Muscle of leg (tissue), 11 donors: ENCODE results near the gene PHLDA2. TPM values are rescaled to one million over a fixed set of nuclear protein-coding genes. Genes with fewer than 3 reads are reported as not detected.

ENCODE experiments used
- DNase-seq: peaks from one replicate; pipeline ENCODE4 v3.0.0; 2013
- H3K27ac ChIP-seq: one replicate; pipeline ENCODE4 v1.5.1; 2013; ENCODE audit warnings: mild to moderate bottlenecking, low read length, control low read depth
- H3K27me3 ChIP-seq: one replicate; pipeline ENCODE4 v1.6.1; 2013; ENCODE audit warnings: low read length; ENCODE audit not compliant: control insufficient read depth, insufficient read depth
- H3K36me3 ChIP-seq: one replicate; pipeline ENCODE4 v1.6.1; 2013; ENCODE audit warnings: low read length; ENCODE audit not compliant: control insufficient read depth, insufficient read depth
- H3K4me1 ChIP-seq: one replicate; pipeline ENCODE4 v1.6.1; 2013; ENCODE audit warnings: low read length; ENCODE audit not compliant: control insufficient read depth, insufficient read depth
- H3K4me3 ChIP-seq: one replicate; pipeline ENCODE4 v1.5.1; 2013; ENCODE audit warnings: low read length, control low read depth
- H3K9me3 ChIP-seq: replicated peaks from 2 replicates; pipeline ENCODE4 v1.6.1; 2013; ENCODE audit warnings: low read depth, low read length; ENCODE audit not compliant: control insufficient read depth
- WGBS: methylation state at CpG from one replicate; pipeline ENCODE4 v1.1.5; 2013; ENCODE audit warnings: missing lambda C conversion rate; ENCODE audit not compliant: insufficient coverage; 5-methylcytosine and 5-hydroxymethylcytosine counted together
- polyA plus RNA-seq, 8 donors: library from polyadenylated mRNA; unstranded; fragments of 120-200 nt; gene quantifications; one replicate each; pipeline versions ENCODE4 v1.2.1 to v1.2.3, GENCODE V29; 2013; ENCODE audit warnings: inconsistent platforms in 1 of 8, low replicate concordance in 1 of 8; ENCODE audit not compliant: insufficient read length in 8 of 8, insufficient read depth in 1 of 8
- total RNA-seq: library from RNA; stranded (reverse); fragments of 120-200 nt; gene quantifications from one replicate; pipeline ENCODE4 v1.2.4, GENCODE V29; 2013

PHLDA2 gene
- total and polyA plus RNA-seq, 9 donors, result 0.41 to 1.3 (median 0.83) TPM; not detected in 1

DNA sequence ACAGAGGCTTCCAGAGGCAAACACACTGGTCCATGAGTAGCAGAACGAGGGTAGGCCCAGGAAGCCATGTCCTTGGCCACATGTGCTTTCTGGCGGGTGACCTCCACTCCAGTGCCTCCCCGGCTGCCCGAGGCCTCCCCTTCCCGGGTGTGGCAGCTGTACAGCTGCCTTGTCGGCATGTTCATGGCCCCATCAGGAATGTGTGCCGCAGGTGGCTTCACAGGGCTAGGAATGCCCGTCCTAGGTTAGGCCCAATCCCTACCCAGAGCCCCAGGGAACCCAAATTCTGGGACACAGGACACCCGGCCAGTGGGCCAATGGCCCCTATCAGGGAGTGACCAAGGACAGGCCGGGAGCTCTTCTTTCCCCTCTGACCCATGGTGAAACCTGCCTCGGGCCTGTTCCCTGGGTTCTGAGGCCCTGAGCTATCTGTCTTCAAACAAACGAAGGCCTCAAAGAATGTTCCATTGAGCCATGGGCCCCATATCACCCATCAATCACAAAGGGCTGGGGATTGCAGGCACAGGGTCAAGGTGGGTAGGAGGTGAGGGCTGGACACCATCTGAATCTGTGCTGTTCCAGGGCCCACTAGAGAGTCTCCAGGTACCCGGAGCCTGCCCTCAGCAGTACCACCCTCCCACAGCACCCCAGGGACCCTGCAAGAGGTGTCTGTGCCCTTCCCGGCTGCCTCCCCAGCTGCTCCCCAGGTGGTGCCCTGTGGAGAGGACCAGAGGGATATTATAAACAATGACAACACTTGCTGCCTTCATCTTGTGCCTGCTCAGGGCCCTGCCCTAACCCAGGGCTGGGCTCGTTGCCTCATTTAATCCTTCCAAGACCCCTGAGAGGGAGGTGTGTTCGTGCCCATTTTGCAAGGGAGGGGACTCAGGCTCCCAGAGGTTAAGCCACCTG, 39.6 kb downstream of the PHLDA2 start:
- 85% methylated on average over 10 of the region's 16 CpGs for WGBS
- H3K9me3 ChIP-seq, result no peaks in the 10 kb centered on the region
- H3K36me3 ChIP-seq, result no peaks in the 10 kb centered on the region
- peaks cover 65% of the 10 kb centered on the region for H3K4me1 ChIP-seq
- no peaks in the 10 kb centered on the region for H3K27me3 ChIP-seq
- peak; percentile 34 for DNase-seq
- H3K4me3 ChIP-seq, result no peak overlapping the region
- H3K27ac ChIP-seq, result peak overlapping the region; percentile 74

DNA sequence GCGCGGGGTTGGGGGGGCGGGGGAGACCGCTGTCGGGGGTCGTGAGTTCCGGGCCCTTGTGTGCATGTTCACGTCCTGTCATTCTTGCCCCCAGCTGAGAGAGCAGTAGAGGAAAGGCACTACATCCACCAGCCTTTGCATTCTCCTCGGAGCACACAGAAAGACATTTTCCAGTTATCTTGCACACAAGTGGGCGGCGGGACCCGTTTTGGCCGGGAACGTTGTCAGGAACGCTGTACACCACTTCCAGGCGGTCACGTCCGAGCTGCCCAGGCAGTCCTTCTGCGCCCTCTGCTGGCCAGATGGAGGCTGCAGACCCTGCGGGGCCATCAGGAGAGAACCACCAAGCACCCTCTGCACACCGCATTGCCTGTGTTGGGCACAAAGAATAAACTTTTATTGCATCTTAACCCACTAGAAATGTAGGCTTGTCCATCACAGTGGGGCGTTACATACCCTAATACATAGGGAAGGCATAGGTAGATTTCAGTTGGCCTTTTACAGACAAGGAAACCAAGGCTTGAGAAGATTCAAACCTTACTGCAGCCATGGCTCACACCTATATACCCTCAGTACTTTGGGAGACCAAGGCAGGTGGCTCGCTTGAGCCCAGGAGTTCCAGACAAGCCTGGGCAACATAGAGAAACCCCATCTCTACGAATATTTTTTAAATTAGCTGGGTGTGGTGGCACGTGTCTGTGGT, 40.8 kb downstream of the PHLDA2 start:
- Histone ChIP-seq H3K9me3 (no peaks in the 10 kb centered on the region), H3K4me1 (peaks cover 65% of the 10 kb centered on the region), H3K27ac (no peak overlapping the region), H3K4me3 (no peak overlapping the region), H3K27me3 (no peaks in the 10 kb centered on the region), H3K36me3 (no peaks in the 10 kb centered on the region)
- DNase-seq, result peak; percentile 92
- WGBS, result 7% methylated on average over 12 of the region's 25 CpGs

DNA sequence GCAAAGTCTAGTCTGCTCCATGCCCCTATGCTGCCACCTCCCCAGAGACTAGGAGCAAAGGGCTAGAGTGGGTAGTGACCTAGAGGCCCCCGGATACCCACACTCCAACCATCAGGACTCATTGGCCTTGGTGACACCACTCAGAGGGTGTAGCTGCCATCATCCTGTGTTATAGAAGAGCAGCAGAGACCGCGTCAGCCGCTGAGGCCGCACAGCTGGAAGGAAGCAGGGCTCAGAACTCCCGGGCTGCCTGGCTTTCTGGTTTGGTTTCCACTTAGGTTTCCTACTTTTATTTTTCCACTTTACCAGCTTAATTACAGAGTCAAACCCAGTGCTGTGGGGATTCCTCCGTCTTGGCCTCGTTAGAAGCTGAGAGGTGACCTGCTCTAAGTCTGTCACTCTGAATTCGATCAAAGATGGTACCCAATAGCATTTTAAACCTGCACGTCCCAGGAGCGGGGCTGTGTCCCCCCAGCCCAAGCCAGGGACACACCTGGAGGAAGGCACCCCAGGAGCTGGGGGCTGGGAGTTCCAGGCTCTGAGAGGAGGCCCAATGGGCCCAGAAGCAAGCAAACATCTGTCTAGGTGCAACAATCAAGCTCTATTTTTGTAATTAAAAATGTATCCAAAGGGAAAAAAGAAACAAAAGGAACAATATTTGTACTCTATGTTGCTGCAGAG, 41.6 kb downstream of the PHLDA2 start:
- 58% methylated on average over 11 of the region's 11 CpGs for WGBS
- peaks cover 2% of the 10 kb centered on the region for H3K27me3 ChIP-seq
- H3K36me3 ChIP-seq, result peaks cover 7% of the 10 kb centered on the region
- H3K27ac ChIP-seq, result peak overlapping the region; percentile 82
- no peaks in the 10 kb centered on the region for H3K9me3 ChIP-seq
- peaks cover 67% of the 10 kb centered on the region for H3K4me1 ChIP-seq
- no peak overlapping the region for H3K4me3 ChIP-seq
- DNase-seq, result peak; percentile 58

DNA sequence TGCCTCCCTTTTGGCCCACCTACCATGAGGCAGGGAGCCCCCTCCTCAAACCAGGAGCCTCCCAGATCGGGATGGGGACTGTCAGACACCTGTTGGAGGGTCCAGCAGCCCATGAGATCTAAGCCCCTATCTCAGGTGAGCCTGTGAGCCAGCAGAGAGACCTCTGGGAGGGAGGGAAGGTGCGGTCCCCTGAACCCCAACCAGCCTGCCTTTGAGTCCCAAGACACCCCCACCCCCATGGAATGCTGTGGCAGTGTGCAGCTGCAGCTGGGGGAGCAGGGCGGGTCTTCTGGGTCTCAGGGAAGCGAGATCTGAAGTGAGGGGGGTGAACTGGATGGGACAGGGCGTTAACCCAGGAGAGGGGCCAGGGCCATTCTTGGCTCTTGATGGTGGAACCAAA, 42.3 kb downstream of the PHLDA2 start:
- peak; percentile 39 for DNase-seq
- peaks cover 10% of the 10 kb centered on the region for H3K36me3 ChIP-seq
- H3K4me1 ChIP-seq, result peaks cover 67% of the 10 kb centered on the region
- H3K9me3 ChIP-seq, result no peaks in the 10 kb centered on the region
- H3K27ac ChIP-seq, result peak overlapping the region; percentile 82
- WGBS, result no CpG with 5 or more reads among the region's 5 CpGs
- no peak overlapping the region for H3K4me3 ChIP-seq
- H3K27me3 ChIP-seq, result peaks cover 2% of the 10 kb centered on the region

DNA sequence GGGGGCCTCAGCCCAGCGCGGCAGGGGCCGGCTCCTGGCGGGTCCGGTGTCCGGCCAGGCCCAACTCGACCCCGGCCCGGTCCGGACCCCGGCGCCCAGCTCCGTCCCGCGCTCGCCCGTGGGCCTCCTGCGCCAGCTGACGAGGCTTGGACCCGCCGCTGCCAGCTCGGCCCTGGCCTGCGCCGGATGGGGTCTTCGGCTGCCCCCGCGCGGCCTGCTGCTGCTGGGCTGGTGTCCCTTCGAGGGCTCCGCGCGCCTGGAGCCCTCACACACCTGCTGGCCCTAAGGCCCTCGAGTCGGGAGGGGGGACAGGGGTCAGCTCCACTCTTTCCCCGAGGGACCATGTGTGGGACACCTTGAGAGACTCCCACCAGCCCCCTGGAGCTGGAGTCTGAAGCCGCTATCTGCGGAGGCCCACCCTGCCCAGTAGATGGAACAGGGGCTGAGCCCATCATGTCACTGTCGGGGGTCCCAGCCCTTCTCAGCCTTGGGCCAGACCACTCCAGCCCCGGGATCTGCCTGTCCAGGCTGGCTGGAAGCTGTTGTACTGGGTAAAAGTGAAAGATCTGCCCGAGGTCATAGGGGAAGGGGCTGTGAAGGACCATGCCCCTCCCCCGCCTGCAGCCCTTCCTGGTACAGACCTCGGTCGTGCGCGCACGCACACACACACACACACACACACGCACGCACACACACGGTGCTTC, 42.9 kb downstream of the PHLDA2 start:
- H3K4me1 ChIP-seq, result peaks cover 67% of the 10 kb centered on the region
- peaks cover 10% of the 10 kb centered on the region for H3K36me3 ChIP-seq
- H3K27ac ChIP-seq, result peak overlapping the region; percentile 82
- H3K27me3 ChIP-seq, result peaks cover 2% of the 10 kb centered on the region
- no peaks in the 10 kb centered on the region for H3K9me3 ChIP-seq
- WGBS, result 6% methylated on average over 44 of the region's 49 CpGs
- H3K4me3 ChIP-seq, result peak overlapping the region; percentile 17
- DNase-seq, result peak; percentile 83

DNA sequence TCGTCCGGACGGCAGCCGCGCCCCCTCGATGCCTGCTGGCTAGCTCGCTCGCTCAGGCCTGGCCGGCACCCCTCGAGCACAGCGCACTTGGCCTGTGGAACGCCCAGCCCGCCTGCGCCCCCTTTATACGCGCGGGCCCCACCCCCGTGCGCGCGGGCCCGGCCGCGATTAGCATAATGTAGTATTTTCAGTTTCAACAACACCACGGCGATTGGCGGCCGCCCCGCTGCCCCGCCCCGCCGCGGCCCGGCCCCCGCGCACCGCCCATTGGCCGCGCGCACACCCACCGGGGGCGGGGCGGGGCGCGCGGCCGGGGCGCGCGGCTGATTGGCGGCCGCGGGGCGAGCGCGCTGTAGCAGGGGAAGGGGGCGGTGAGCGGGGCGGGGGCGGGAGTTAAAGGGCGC, 43.5 kb downstream of the PHLDA2 start, which contains the start of gene CDKN1C:
Gene CDKN1C, minus strand, starts transcription at position 98 of the 404 bp plus-strand sequence. CDS start 319 bp downstream, outside the sequence.
- Histone ChIP-seq H3K36me3 (peaks cover 10% of the 10 kb centered on the region), H3K27ac (peak within 1 kb of the TSS; percentile 82), H3K9me3 (no peaks in the 10 kb centered on the region), H3K4me1 (peaks cover 62% of the 10 kb centered on the region), H3K27me3 (peaks cover 2% of the 10 kb centered on the region), H3K4me3 (peak within 1 kb of the TSS; percentile 76)
- WGBS, result 0% methylated on average over 27 of the region's 61 CpGs
- peak; percentile 97 for DNase-seq

DNA sequence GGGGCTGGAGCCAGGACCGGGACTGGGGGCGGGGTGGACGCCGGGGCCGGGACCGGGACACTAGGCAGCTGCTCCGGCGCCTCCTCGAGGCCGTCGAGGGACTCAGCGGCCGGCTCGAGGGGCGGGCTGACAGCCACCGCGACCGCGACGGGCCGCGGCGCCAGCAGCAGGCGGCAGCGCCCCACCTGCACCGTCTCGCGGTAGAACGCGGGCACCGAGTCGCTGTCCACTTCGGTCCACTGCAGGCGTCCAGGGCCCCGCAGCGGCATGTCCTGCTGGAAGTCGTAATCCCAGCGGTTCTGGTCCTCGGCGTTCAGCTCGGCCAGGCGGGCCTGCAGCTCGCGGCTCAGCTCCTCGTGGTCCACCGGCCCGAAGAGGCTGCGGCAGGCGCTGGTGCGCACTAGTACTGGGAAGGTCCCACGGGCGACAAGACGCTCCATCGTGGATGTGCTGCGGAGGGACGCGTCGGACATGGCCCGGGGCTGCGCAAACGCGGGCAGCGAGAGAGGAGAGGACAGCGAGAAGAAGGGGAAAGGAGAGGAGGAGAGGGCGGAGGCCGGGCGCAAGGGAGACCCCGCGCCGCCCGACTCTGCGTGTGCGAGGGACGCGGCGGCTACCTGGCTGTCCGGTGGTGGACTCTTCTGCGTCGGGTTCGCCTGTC, 44.1 kb downstream of the PHLDA2 start:
- under 1% methylated on average over 80 of the region's 80 CpGs for WGBS
- no peaks in the 10 kb centered on the region for H3K9me3 ChIP-seq
- peaks cover 2% of the 10 kb centered on the region for H3K27me3 ChIP-seq
- peaks cover 62% of the 10 kb centered on the region for H3K4me1 ChIP-seq
- peak; percentile 68 for DNase-seq
- peak overlapping the region; percentile 80 for H3K27ac ChIP-seq
- peak overlapping the region; percentile 66 for H3K4me3 ChIP-seq
- peaks cover 10% of the 10 kb centered on the region for H3K36me3 ChIP-seq

DNA sequence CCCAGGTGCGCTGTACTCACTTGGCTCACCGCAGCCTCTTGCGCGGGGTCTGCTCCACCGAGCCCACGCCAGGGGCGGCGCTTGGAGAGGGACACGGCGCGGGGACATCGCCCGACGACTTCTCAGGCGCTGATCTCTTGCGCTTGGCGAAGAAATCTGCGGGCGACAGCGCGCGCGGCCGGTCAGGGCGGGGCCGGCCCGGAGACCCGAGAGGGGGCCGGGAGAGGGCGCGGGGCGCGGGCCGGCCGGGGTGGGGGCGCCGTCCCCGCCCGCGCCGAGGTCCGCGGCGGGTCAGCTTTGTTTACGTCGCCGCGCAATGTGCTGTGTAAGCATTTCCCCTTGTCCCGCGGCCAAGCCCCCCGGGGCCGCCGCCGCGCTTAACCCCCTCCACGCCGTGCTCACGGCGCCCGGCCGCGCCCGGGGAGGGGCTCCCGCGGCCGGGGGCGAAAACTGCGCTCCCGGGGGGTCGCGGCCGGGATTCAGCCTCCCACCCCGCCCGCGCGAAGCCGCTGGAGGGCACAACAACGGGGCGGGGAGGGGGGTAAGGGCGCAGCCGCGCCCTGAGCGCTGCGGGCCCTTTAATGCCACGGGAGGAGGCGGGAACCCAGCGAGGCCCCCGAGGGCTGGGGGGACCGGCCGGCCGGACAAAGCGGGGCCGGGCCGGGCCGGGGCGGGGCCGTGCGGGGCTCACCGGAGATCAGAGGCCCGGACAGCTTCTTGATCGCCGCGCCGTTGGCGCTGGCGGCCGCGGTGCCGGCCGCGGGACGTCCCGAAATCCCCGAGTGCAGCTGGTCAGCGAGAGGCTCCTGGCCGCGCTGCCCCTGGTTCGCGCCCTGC, 45.0 kb downstream of the PHLDA2 start:
- Histone ChIP-seq H3K4me3 (peak overlapping the region; percentile 76), H3K27ac (peak overlapping the region; percentile 55), H3K36me3 (peaks cover 10% of the 10 kb centered on the region), H3K27me3 (peaks cover 2% of the 10 kb centered on the region), H3K9me3 (peaks cover under 1% of the 10 kb centered on the region), H3K4me1 (peaks cover 52% of the 10 kb centered on the region)
- WGBS, result under 1% methylated on average over 116 of the region's 119 CpGs
- peak; percentile 75 for DNase-seq
